AML-193 (cell line): ENCODE data around the gene NUTM2A.
"Not testable (repeated sequence)": the region's sequence is repeated elsewhere in the genome, so short reads cannot be mapped to it uniquely, and the experiment has no call there.

Experiments used
- DNase-seq, 2 experiments: peaks; one replicate each; lab custom pipeline; 2025; lab: John Stamatoyannopoulos, UW

Gene NUTM2A

GRCh38 chr10:87225148-87225547 is at the start of gene NUTM2A:
TSS of gene NUTM2A (plus strand) at chr10:87225448. CDS start at chr10:87225831, 383 bp downstream.
- DNase-seq: not testable (repeated sequence)

GRCh38 chr10:87177587-87177986 is 47.7 kb upstream of the NUTM2A start:
- DNase-seq: not testable (repeated sequence)

- not testable (repeated sequence) for DNase-seq
Observed at GRCh38 chr10:87184421-87184820, 40.8 kb upstream of the NUTM2A start.

GRCh38 chr10:87186016-87186415 is 39.2 kb upstream of the NUTM2A start:
- peak in 1 of 2 experiments; percentile 1 for DNase-seq

GRCh38 chr10:87187573-87187972 is 37.7 kb upstream of the NUTM2A start:
- not testable (repeated sequence) for DNase-seq

- not testable (repeated sequence) for DNase-seq
Observed at GRCh38 chr10:87191841-87192240, 33.4 kb upstream of the NUTM2A start.

GRCh38 chr10:87200924-87201323 is 24.3 kb upstream of the NUTM2A start:
- DNase-seq: peak; percentile 35 to 36

GRCh38 chr10:87204801-87205200 is 20.4 kb upstream of the NUTM2A start:
- not testable (repeated sequence) for DNase-seq

GRCh38 chr10:87206922-87207321 is 18.3 kb upstream of the NUTM2A start:
- DNase-seq: not testable (repeated sequence)

GRCh38 chr10:87210309-87210708 is 14.9 kb upstream of the NUTM2A start:
- DNase-seq: not testable (repeated sequence)

GRCh38 chr10:87211848-87212247 is 13.4 kb upstream of the NUTM2A start:
- not testable (repeated sequence) for DNase-seq

- DNase-seq: not testable (repeated sequence)
Observed at GRCh38 chr10:87213150-87213765, 12.0 kb upstream of the NUTM2A start.

GRCh38 chr10:87213806-87214205 is 11.4 kb upstream of the NUTM2A start:
- DNase-seq: not testable (repeated sequence)

GRCh38 chr10:87216120-87216519 is 9.1 kb upstream of the NUTM2A start:
- DNase-seq: not testable (repeated sequence)

GRCh38 chr10:87219370-87219769 is 5.9 kb upstream of the NUTM2A start:
- DNase-seq: not testable (repeated sequence)

GRCh38 chr10:87222789-87223188 is 2.5 kb upstream of the NUTM2A start:
- not testable (repeated sequence) for DNase-seq

GRCh38 chr10:87228247-87228646 is 3.0 kb downstream of the NUTM2A start:
- DNase-seq: not testable (repeated sequence)

- DNase-seq: not testable (repeated sequence)
Observed at GRCh38 chr10:87229211-87229610, 4.0 kb downstream of the NUTM2A start.

GRCh38 chr10:87234854-87235253 is 9.6 kb downstream of the NUTM2A start:
- not testable (repeated sequence) for DNase-seq

- not testable (repeated sequence) for DNase-seq
Observed at GRCh38 chr10:87237244-87237643, 12.0 kb downstream of the NUTM2A start.

GRCh38 chr10:87239346-87239808 is 14.1 kb downstream of the NUTM2A start:
- DNase-seq: not testable (repeated sequence)

- DNase-seq: not testable (repeated sequence)
Observed at GRCh38 chr10:87242192-87242591, 16.9 kb downstream of the NUTM2A start.

- not testable (repeated sequence) for DNase-seq
Observed at GRCh38 chr10:87247335-87247734, 22.1 kb downstream of the NUTM2A start.
